ENCODE measurements around the gene LRRC23. TPM values are rescaled to one million over a fixed set of nuclear protein-coding genes. Genes with fewer than 3 reads are reported as not detected.

LRRC23 gene
- total RNA-seq, 4 donors from 2014 or later = 3.9 to 7.9 (median 6.2) TPM

- TF ChIP-seq, protein P1, sequence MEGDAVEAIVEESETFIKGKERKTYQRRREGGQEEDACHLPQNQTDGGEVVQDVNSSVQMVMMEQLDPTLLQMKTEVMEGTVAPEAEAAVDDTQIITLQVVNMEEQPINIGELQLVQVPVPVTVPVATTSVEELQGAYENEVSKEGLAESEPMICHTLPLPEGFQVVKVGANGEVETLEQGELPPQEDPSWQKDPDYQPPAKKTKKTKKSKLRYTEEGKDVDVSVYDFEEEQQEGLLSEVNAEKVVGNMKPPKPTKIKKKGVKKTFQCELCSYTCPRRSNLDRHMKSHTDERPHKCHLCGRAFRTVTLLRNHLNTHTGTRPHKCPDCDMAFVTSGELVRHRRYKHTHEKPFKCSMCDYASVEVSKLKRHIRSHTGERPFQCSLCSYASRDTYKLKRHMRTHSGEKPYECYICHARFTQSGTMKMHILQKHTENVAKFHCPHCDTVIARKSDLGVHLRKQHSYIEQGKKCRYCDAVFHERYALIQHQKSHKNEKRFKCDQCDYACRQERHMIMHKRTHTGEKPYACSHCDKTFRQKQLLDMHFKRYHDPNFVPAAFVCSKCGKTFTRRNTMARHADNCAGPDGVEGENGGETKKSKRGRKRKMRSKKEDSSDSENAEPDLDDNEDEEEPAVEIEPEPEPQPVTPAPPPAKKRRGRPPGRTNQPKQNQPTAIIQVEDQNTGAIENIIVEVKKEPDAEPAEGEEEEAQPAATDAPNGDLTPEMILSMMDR (IDR thresholded peaks at IDR 0.05; ENCODE audit: low read depth) = no peak
Measured at GRCh38 chr12:6960593-6961277, 56.1 kb downstream of the LRRC23 start.

- TF ChIP-seq, protein P1 (IDR thresholded peaks at IDR 0.05; ENCODE audit: low read depth) = no peak
Measured at GRCh38 chr12:6961278-6961694, 56.7 kb downstream of the LRRC23 start.

GRCh38 chr12:6961695-6962284 lies 57.2 kb downstream of the LRRC23 start:
- TF ChIP-seq, protein P1 (IDR thresholded peaks at IDR 0.05; ENCODE audit: low read depth) = no peak

DNA sequence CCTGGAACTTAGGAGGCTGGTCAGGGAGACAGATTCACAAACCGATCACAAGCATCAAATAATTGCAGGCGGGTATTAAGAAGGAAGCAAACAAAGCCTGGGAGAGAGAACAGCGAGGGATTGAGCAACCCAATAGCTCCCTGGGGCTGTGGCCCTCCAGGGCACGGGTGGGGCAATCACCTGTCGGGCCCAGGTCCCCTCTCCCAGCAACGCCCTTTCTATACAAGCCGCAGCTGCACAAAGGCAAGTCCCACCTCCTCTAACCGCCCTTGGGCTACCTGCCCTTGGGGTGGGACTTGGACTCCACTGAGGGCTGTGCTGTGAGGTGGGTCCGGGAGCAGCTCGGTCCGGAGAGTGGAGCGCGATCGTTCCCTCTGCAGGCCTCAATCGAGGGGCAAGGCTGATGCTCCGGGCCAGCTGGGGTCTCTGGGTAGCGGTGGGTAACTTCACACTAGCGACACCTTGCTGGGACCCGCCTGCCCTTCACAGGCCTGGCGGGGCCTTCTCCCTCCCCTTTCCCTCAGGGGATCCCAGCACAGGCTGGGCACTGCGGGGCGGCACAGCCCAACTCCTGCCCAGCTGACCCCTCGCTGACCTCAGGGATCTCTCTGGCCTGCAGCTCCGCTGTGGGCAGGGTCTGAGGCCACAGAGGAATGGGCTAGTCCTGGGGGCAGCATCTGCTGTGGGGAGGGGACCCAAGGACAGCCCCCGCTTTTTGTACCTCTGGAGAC lies 57.8 kb downstream of the LRRC23 start:
- TF ChIP-seq, protein P1 (IDR thresholded peaks at IDR 0.05; ENCODE audit: low read depth) = no peak

- TF ChIP-seq, protein P1 (IDR thresholded peaks at IDR 0.05; ENCODE audit: low read depth) = no peak
Measured at GRCh38 chr12:6963016-6963731, 58.6 kb downstream of the LRRC23 start.

Small RNAs within 50 kb of the gene (small RNA-seq; reads per million reads assigned to genes)
- gene MIR141 (not detected), gene MIR200C (0.49 reads per million), gene RNU7-1 (not detected)

Other genes starting within 250 kb of the LRRC23 start
- 10 to 100 TPM; 13.4 to 52.9 (median 41.4) TPM for gene ING4, start 241.7 kb upstream of the LRRC23 start, total RNA-seq
- 10 to 100 TPM; 21.8 to 34.9 (median 25.4) TPM for gene ZNF384, start 215.4 kb upstream of the LRRC23 start, total RNA-seq
- not detected for gene PIANP, start 204.0 kb upstream of the LRRC23 start, total RNA-seq
- gene COPS7A, start 180.8 kb upstream of the LRRC23 start, total RNA-seq = 10 to 100 TPM; 39.0 to 55.6 (median 45.4) TPM
- 100 to 1,000 TPM in 2 of 4 donors, 10 to 100 TPM in 2; 79.4 to 170 (median 108) TPM for gene MLF2, start 151.7 kb upstream of the LRRC23 start, total RNA-seq
- gene PTMS, start 138.5 kb upstream of the LRRC23 start, total RNA-seq = 100 to 1,000 TPM in 1 of 4 donors, 10 to 100 TPM in 3; 60.3 to 118 (median 92.0) TPM
- 1 to 10 TPM in 1 of 4 donors, under 1 TPM in 1, not detected in 2; 0.44 to 1.4 TPM for gene LAG3, start 132.3 kb upstream of the LRRC23 start, total RNA-seq
- gene CD4, start 115.3 kb upstream of the LRRC23 start, total RNA-seq = 10 to 100 TPM; 16.4 to 65.4 (median 29.6) TPM
- 1 to 10 TPM in 3 of 4 donors, under 1 TPM in 1; 0.66 to 3.1 (median 2.1) TPM for gene GPR162, start 83.0 kb upstream of the LRRC23 start, total RNA-seq
- gene P3H3, start 76.4 kb upstream of the LRRC23 start, total RNA-seq = 10 to 100 TPM in 1 of 4 donors, 1 to 10 TPM in 3; 5.6 to 11.3 (median 6.8) TPM
- under 1 TPM in 2 of 4 donors, not detected in 2; 0.38 to 0.88 TPM for gene GNB3, start 63.9 kb upstream of the LRRC23 start, total RNA-seq
- gene CDCA3, start 53.5 kb upstream of the LRRC23 start, total RNA-seq = 1 to 10 TPM in 2 of 4 donors, under 1 TPM in 1, not detected in 1; 0.38 to 2.6 (median 1.9) TPM
- gene USP5, start 52.7 kb upstream of the LRRC23 start, total RNA-seq = 10 to 100 TPM; 22.3 to 46.7 (median 34.4) TPM
- gene TPI1, start 37.3 kb upstream of the LRRC23 start, total RNA-seq = 100 to 1,000 TPM; 207 to 328 (median 256) TPM
- 1 to 10 TPM; 4.1 to 6.4 (median 5.7) TPM for gene SPSB2, start 31.5 kb upstream of the LRRC23 start, total RNA-seq
- 1 to 10 TPM; 3.4 to 6.2 (median 5.6) TPM for gene ENO2, start 9.8 kb downstream of the LRRC23 start, total RNA-seq
- 100 to 1,000 TPM in 1 of 4 donors, 10 to 100 TPM in 3; 41.3 to 136 (median 71.6) TPM for gene ATN1, start 23.1 kb downstream of the LRRC23 start, total RNA-seq
- gene RNU7-1, start 39.0 kb downstream of the LRRC23 start, total RNA-seq = not detected
- 100 to 1,000 TPM; 233 to 359 (median 280) TPM for gene C12orf57, start 39.2 kb downstream of the LRRC23 start, total RNA-seq
- 10 to 100 TPM in 3 of 4 donors, 1 to 10 TPM in 1; 9.6 to 78.0 (median 29.7) TPM for gene PTPN6, start 46.5 kb downstream of the LRRC23 start, total RNA-seq
- 100 to 1,000 TPM; 129 to 165 (median 147) TPM for gene PHB2, start 65.8 kb downstream of the LRRC23 start, total RNA-seq
- 10 to 100 TPM; 19.2 to 30.2 (median 26.8) TPM for gene EMG1, start 66.1 kb downstream of the LRRC23 start, total RNA-seq
- 10 to 100 TPM; 21.8 to 55.9 (median 27.1) TPM for gene LPCAT3, start 113.7 kb downstream of the LRRC23 start, total RNA-seq
- gene C1S, start 155.9 kb downstream of the LRRC23 start, total RNA-seq = 100 to 1,000 TPM; 328 to 926 (median 676) TPM
- 100 to 1,000 TPM; 265 to 697 (median 433) TPM for gene C1R, start 187.6 kb downstream of the LRRC23 start, total RNA-seq
- 100 to 1,000 TPM in 2 of 4 donors, 10 to 100 TPM in 2; 66.2 to 114 (median 95.8) TPM for gene C1RL, start 204.4 kb downstream of the LRRC23 start, total RNA-seq
- gene RBP5, start 224.1 kb downstream of the LRRC23 start, total RNA-seq = 1 to 10 TPM in 1 of 4 donors, not detected in 3; 2.2 TPM
- gene CLSTN3, start 225.5 kb downstream of the LRRC23 start, total RNA-seq = 10 to 100 TPM; 16.1 to 45.6 (median 28.4) TPM